ENCODE results near the gene LTF. TPM values are rescaled to one million over a fixed set of nuclear protein-coding genes. Genes with fewer than 3 reads are reported as not detected.

Gene LTF
- total RNA-seq, 2 experiments from 2014 or later = not detected

DNA sequence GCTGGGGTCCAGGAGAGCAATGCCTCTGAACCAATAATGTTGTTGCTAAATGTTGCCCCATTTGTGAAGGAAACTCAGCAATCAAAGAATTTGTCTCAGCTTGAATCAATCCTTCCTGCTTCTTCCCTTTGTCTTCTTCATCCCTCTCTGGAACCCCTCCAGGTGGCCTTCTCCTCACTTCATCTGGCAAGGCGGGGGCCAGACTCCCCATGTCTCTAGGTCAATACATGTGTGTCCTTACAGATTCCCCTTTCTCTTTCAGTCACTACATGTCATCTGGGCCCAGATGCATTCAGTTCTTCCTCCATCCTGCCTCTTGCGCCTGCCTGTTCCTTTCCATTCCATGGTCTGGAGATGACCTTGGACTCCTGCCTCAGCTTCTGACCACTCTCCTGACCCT, 8.0 kb upstream of the LTF start:
- no peaks in the 10 kb centered on the region for H3K36me3 ChIP-seq (ENCODE audit: insufficient read depth, low read length)
- peaks cover 11% of the 10 kb centered on the region for H3K9me3 Mint-ChIP-seq
- H3K27me3 Mint-ChIP-seq = peaks cover 30% of the 10 kb centered on the region
- intact Hi-C loops (cut with DNase I, micrococcal nuclease) = no loop called here
- DNase-seq = no peak
- H3K4me1 Mint-ChIP-seq (ENCODE audit: low read depth) = no peaks in the 10 kb centered on the region
- H3K9me3 ChIP-seq (ENCODE audit: control insufficient read depth in 1 of 2, insufficient read depth in 1 of 2, low read length in 2 of 2) = peaks cover 0 to 8% of the 10 kb centered on the region in 2 experiments
- peaks cover 0 to 6% of the 10 kb centered on the region in 2 experiments for H3K27me3 ChIP-seq (ENCODE audit: control insufficient read depth in 1 of 2, insufficient read depth in 2 of 2, low read length in 2 of 2)
- POLR2A ChIA-PET = no interaction called here
- no peak overlapping the region for H3K4me3 Mint-ChIP-seq
- no peak overlapping the region for H3K4me3 ChIP-seq (ENCODE audit: low read length)
- TF ChIP-seq, protein P1, sequence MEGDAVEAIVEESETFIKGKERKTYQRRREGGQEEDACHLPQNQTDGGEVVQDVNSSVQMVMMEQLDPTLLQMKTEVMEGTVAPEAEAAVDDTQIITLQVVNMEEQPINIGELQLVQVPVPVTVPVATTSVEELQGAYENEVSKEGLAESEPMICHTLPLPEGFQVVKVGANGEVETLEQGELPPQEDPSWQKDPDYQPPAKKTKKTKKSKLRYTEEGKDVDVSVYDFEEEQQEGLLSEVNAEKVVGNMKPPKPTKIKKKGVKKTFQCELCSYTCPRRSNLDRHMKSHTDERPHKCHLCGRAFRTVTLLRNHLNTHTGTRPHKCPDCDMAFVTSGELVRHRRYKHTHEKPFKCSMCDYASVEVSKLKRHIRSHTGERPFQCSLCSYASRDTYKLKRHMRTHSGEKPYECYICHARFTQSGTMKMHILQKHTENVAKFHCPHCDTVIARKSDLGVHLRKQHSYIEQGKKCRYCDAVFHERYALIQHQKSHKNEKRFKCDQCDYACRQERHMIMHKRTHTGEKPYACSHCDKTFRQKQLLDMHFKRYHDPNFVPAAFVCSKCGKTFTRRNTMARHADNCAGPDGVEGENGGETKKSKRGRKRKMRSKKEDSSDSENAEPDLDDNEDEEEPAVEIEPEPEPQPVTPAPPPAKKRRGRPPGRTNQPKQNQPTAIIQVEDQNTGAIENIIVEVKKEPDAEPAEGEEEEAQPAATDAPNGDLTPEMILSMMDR (IDR thresholded peaks at IDR 0.05) = no peak
- CTCF ChIA-PET = no interaction called here
- H3K4me1 ChIP-seq (ENCODE audit: insufficient read depth, low read length) = no peaks in the 10 kb centered on the region
- H3K36me3 Mint-ChIP-seq (ENCODE audit: low read depth) = no peaks in the 10 kb centered on the region
- no peak overlapping the region for H3K27ac ChIP-seq (ENCODE audit: low read depth in 1 of 2, low read length in 2 of 2)
- H3K27ac Mint-ChIP-seq = no peak overlapping the region
- ATAC-seq (ENCODE audit: poor library complexity) = no peak

DNA sequence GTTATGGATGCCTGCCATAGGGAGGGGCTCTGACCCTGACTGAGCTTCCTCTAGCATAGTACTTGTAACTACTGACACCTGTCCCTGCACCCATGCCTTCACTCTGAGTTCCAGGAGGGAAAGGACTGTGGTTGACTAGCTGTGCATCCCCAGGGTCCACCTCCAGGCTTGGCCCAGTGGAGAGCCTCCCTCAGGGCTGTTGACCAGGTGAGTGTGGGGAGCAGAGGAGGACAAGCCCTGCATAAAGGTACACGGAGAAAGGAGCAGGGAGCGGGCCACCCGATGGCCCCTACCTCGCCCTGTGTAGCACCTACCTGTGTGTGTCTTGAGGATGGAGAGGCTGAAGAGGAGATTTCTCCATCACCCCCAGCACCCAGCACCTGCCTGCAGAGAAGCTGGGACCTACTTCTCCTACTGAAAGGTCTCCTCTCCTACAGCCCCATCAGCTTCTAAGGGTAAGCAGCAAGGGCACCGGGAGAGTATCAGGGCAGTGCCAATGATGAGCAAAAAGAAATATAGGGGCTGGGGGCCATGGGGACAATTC, 6.7 kb upstream of the LTF start:
- Histone ChIP-seq H3K27ac (ENCODE audit: low read depth in 1 of 2, low read length in 2 of 2) (no peak overlapping the region), H3K4me1 (ENCODE audit: insufficient read depth, low read length) (no peaks in the 10 kb centered on the region), H3K9me3 (ENCODE audit: control insufficient read depth in 1 of 2, insufficient read depth in 1 of 2, low read length in 2 of 2) (peaks cover 0 to 8% of the 10 kb centered on the region in 2 experiments), H3K4me3 (ENCODE audit: low read length) (no peak overlapping the region), H3K36me3 (ENCODE audit: insufficient read depth, low read length) (no peaks in the 10 kb centered on the region), H3K27me3 (ENCODE audit: control insufficient read depth in 1 of 2, insufficient read depth in 2 of 2, low read length in 2 of 2) (peaks cover 0 to 6% of the 10 kb centered on the region in 2 experiments)
- Mint-ChIP-seq H3K4me3 (no peak overlapping the region), H3K36me3 (ENCODE audit: low read depth) (no peaks in the 10 kb centered on the region), H3K9me3 (peaks cover 11% of the 10 kb centered on the region), H3K27ac (no peak overlapping the region), H3K27me3 (peaks cover 30% of the 10 kb centered on the region), H3K4me1 (ENCODE audit: low read depth) (no peaks in the 10 kb centered on the region)
- ChIA-PET POLR2A (no interaction called here), CTCF (no interaction called here)
- no peak for ATAC-seq (ENCODE audit: poor library complexity)
- intact Hi-C loops (cut with DNase I, micrococcal nuclease) = no loop called here
- TF ChIP-seq, protein P1 (IDR thresholded peaks at IDR 0.05) = no peak
- no peak for DNase-seq

DNA sequence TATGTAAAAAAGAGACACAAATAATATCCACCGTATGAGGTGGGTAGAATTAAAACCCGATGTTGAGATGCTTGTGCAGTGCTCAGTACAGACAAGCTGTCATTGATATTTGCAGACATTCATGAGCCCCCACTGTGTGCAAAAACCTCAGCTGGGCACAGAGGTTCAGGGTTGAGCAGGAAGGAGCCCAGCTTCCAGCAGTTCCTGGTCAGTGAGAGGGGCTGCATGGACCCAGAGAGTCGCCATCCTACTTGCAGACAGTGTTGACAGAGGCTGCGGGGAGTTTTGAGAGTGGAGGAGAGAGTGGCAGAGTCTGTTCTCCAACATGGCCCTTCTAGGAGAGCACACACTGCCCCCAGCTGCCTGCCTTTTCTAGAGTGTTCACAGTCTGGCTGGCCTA, 6.1 kb upstream of the LTF start:
- H3K4me3 ChIP-seq (ENCODE audit: low read length) = no peak overlapping the region
- H3K27me3 ChIP-seq (ENCODE audit: control insufficient read depth in 1 of 2, insufficient read depth in 2 of 2, low read length in 2 of 2) = peaks cover 2 to 6% of the 10 kb centered on the region in 2 experiments
- POLR2A ChIA-PET = no interaction called here
- DNase-seq = no peak
- no peaks in the 10 kb centered on the region for H3K36me3 ChIP-seq (ENCODE audit: insufficient read depth, low read length)
- no peaks in the 10 kb centered on the region for H3K4me1 ChIP-seq (ENCODE audit: insufficient read depth, low read length)
- H3K9me3 ChIP-seq (ENCODE audit: control insufficient read depth in 1 of 2, insufficient read depth in 1 of 2, low read length in 2 of 2) = peaks cover 0 to 8% of the 10 kb centered on the region in 2 experiments
- Mint-ChIP-seq H3K27me3 (peaks cover 36% of the 10 kb centered on the region), H3K36me3 (ENCODE audit: low read depth) (no peaks in the 10 kb centered on the region), H3K27ac (no peak overlapping the region), H3K4me3 (no peak overlapping the region), H3K9me3 (peaks cover 11% of the 10 kb centered on the region), H3K4me1 (ENCODE audit: low read depth) (no peaks in the 10 kb centered on the region)
- CTCF ChIA-PET = interaction anchor here (1.3 kb wide), 1 partner anchor 87 kb away, joined by 3 read pairs; no protein-coding TSS in a partner anchor
- intact Hi-C loops (cut with DNase I, micrococcal nuclease) = no loop called here
- TF ChIP-seq, protein P1 (IDR thresholded peaks at IDR 0.05) = no peak
- no peak overlapping the region for H3K27ac ChIP-seq (ENCODE audit: low read depth in 1 of 2, low read length in 2 of 2)
- no peak for ATAC-seq (ENCODE audit: poor library complexity)
